WTC11 (cell line): Measurements from ENCODE around the gene ASL. TPM values are rescaled to one million over a fixed set of nuclear protein-coding genes. Genes with fewer than 3 reads are reported as not detected.

Experiments
- ATAC-seq: fragments of 200-7000 bp; cut with Tn5 transposase; 2 replicates; pipeline ENCODE4 v1.10.0; 2021; ENCODE audit warnings: mild to moderate bottlenecking, moderate library complexity
- CTCF ChIA-PET: fragments of 300-600 bp; sonication (Branson Sonifier 250); formaldehyde crosslinking; loops from one replicate; lab custom pipeline; 2021; ENCODE audit warnings: antibody characterized with exemption; lab: Charles Lee
- POLR2A ChIA-PET: fragments of 350-600 bp; sonication (Branson Sonifier 250); formaldehyde crosslinking; loops from one replicate; lab custom pipeline; 2021; ENCODE audit warnings: antibody characterized with exemption; lab: Charles Lee
- DNase-seq: peaks from one replicate; pipeline ENCODE4 v3.0.0; 2021; ENCODE audit warnings: low spot score
- H3K27ac Mint-ChIP-seq: 2 replicates; pipeline ENCODE4 v1.8.0; 2021; ENCODE audit warnings: mixed read lengths
- H3K27me3 Mint-ChIP-seq: 2 replicates; pipeline ENCODE4 v1.8.0; 2021; ENCODE audit warnings: low read depth, mild to moderate bottlenecking, moderate library complexity, mixed read lengths
- H3K36me3 Mint-ChIP-seq: 2 replicates; pipeline ENCODE4 v1.8.0; 2021; ENCODE audit warnings: mixed read lengths
- H3K4me1 Mint-ChIP-seq: 2 replicates; pipeline ENCODE4 v1.8.0; 2022; ENCODE audit warnings: mixed read lengths
- H3K4me3 Mint-ChIP-seq: 2 replicates; pipeline ENCODE4 v1.8.0; 2021; ENCODE audit warnings: mild to moderate bottlenecking, moderate library complexity, mixed read lengths
- H3K9me3 Mint-ChIP-seq: 2 replicates; pipeline ENCODE4 v1.8.0; 2021; ENCODE audit warnings: mixed read lengths
- AR ChIP-seq: fragments of 250-450 bp; sonication (Bioruptor Pico); IDR thresholded peaks from 2 replicates; pipeline ENCODE4 v1.9.0; 2021; ENCODE audit warnings: mild to moderate bottlenecking
- ARID4B ChIP-seq: sonication (generic); formaldehyde crosslinking; IDR thresholded peaks from 2 replicates; pipeline ENCODE4 v1.8.0; 2023; ENCODE audit warnings: missing genetic modification reagents, mild to moderate bottlenecking, borderline replicate concordance
- CREB1 ChIP-seq: sonication (generic); formaldehyde crosslinking; IDR thresholded peaks from 2 replicates; pipeline ENCODE4 v1.8.0; 2023; ENCODE audit warnings: mild to moderate bottlenecking, missing genetic modification reagents
- CREM ChIP-seq: sonication (generic); formaldehyde crosslinking; IDR thresholded peaks from 2 replicates; pipeline ENCODE4 v1.8.1; 2022; ENCODE audit warnings: mild to moderate bottlenecking, missing genetic modification reagents, moderate library complexity
- E2F5 ChIP-seq: sonication (generic); formaldehyde crosslinking; IDR thresholded peaks from 2 replicates; pipeline ENCODE4 v1.8.1; 2022; ENCODE audit warnings: mild to moderate bottlenecking, moderate library complexity, missing genetic modification reagents
- GABPB1 ChIP-seq: sonication (generic); formaldehyde crosslinking; IDR thresholded peaks from 2 replicates; pipeline ENCODE4 v1.8.1; 2023; ENCODE audit warnings: mild to moderate bottlenecking, missing genetic modification reagents
- MYBL2 ChIP-seq: sonication (generic); formaldehyde crosslinking; IDR thresholded peaks from 2 replicates; pipeline ENCODE4 v1.8.1; 2023; ENCODE audit warnings: mild to moderate bottlenecking, moderate library complexity, missing genetic modification reagents
- NFATC4 ChIP-seq: fragments of 250-450 bp; sonication (Bioruptor Pico); IDR thresholded peaks from 2 replicates; pipeline ENCODE4 v1.9.0; 2021; ENCODE audit warnings: mild to moderate bottlenecking
- TEAD1 ChIP-seq: sonication (generic); formaldehyde crosslinking; IDR thresholded peaks from 2 replicates; pipeline ENCODE4 v1.8.0; 2022; ENCODE audit warnings: mild to moderate bottlenecking, missing genetic modification reagents
- ZNF219 ChIP-seq: sonication (generic); formaldehyde crosslinking; IDR thresholded peaks from 2 replicates; pipeline ENCODE4 v1.8.0; 2023; ENCODE audit warnings: missing genetic modification reagents, mild to moderate bottlenecking, borderline replicate concordance
- ZNF232 ChIP-seq: sonication (generic); formaldehyde crosslinking; IDR thresholded peaks from 2 replicates; pipeline ENCODE4 v1.8.0; 2022; ENCODE audit warnings: mild to moderate bottlenecking, missing genetic modification reagents
- ZNF317 ChIP-seq: sonication (generic); formaldehyde crosslinking; IDR thresholded peaks from 2 replicates; pipeline ENCODE4 v1.8.1; 2023; ENCODE audit warnings: low read depth, mild to moderate bottlenecking, moderate library complexity, missing genetic modification reagents, borderline replicate concordance
- ZNF396 ChIP-seq: fragments of 250-450 bp; sonication (Bioruptor Pico); IDR thresholded peaks from 2 replicates; pipeline ENCODE4 v1.8.0; 2021; ENCODE audit warnings: mild to moderate bottlenecking, moderate library complexity, borderline replicate concordance
- total RNA-seq: library from RNA; stranded (reverse); gene quantifications from 3 replicates; pipeline ENCODE4 v1.2.3, GENCODE V29; 2021
- TF ChIP-seq, protein P1 (sequence below): sonication (generic); formaldehyde crosslinking; IDR thresholded peaks from 2 replicates; pipeline ENCODE4 v1.8.1; 2022; ENCODE audit warnings: mild to moderate bottlenecking, missing genetic modification reagents, moderate library complexity, borderline replicate concordance
- TF ChIP-seq, protein P2 (sequence below): sonication (generic); formaldehyde crosslinking; IDR thresholded peaks from 2 replicates; pipeline ENCODE4 v1.8.1; 2023; ENCODE audit warnings: mild to moderate bottlenecking, missing genetic modification reagents, moderate library complexity
- TF ChIP-seq, protein P3 (sequence below): sonication (generic); formaldehyde crosslinking; IDR thresholded peaks from 2 replicates; pipeline ENCODE4 v1.8.1; 2023; ENCODE audit warnings: mild to moderate bottlenecking, moderate library complexity, missing genetic modification reagents
- TF ChIP-seq, protein P4 (sequence below): fragments of 250-450 bp; sonication (Bioruptor Pico); IDR thresholded peaks from 2 replicates; pipeline ENCODE4 v1.8.0; 2021; ENCODE audit warnings: mild to moderate bottlenecking

ASL gene
- total RNA-seq, 1 experiment from 2014 or later, result 31.9 TPM

GRCh38 chr7:66118603-66119002 lies 43.0 kb downstream of the ASL start (continued):
- TF ChIP-seq AR (CRISPR knock-in tag), result no peak
- no peak for TF ChIP-seq ZNF396 (CRISPR knock-in tag)
- TF ChIP-seq, protein P1, sequence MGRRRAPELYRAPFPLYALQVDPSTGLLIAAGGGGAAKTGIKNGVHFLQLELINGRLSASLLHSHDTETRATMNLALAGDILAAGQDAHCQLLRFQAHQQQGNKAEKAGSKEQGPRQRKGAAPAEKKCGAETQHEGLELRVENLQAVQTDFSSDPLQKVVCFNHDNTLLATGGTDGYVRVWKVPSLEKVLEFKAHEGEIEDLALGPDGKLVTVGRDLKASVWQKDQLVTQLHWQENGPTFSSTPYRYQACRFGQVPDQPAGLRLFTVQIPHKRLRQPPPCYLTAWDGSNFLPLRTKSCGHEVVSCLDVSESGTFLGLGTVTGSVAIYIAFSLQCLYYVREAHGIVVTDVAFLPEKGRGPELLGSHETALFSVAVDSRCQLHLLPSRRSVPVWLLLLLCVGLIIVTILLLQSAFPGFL, result no peak
- TF ChIP-seq, protein P2, sequence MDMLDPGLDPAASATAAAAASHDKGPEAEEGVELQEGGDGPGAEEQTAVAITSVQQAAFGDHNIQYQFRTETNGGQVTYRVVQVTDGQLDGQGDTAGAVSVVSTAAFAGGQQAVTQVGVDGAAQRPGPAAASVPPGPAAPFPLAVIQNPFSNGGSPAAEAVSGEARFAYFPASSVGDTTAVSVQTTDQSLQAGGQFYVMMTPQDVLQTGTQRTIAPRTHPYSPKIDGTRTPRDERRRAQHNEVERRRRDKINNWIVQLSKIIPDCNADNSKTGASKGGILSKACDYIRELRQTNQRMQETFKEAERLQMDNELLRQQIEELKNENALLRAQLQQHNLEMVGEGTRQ (CRISPR knock-in tag), result no peak

DNA sequence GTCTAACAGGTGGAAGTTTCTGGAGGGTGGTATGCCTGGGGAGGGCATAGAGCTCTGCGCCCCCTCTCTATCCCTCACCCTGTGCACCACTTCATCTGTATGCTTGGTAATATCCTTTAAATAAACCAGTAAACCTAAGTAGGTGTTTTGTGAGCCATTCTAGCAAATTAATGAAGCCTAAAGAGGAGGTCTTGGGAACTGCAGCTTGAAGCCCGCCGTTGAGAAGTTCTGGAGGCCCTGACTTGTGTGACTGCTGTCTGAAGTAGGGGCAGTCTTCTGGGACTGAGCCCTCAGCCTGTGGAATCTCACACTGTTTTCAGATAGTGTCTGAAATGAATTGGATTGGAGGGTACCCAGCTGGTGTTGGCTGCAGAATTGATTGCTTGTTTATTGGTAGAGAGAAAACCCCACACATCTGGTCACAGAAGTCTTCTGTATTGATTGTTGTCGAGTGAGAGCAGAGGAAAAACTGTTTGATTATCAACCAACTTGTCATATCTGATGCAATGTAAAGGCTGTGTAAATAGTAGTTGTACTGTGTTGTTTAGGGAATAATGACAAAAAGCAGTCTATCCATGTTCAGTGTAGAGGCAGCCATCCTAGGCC lies 43.7 kb downstream of the ASL start:
- no peaks in the 10 kb centered on the region for H3K36me3 Mint-ChIP-seq
- DNase-seq, result no peak
- H3K27ac Mint-ChIP-seq, result peak overlapping the region; percentile 57; the same call in 1 of the 2 replicates
- H3K4me1 Mint-ChIP-seq, result peaks cover 17% of the 10 kb centered on the region
- ChIA-PET CTCF (no interaction called here), POLR2A (no interaction called here)
- no peak overlapping the region for H3K4me3 Mint-ChIP-seq
- no peaks in the 10 kb centered on the region for H3K9me3 Mint-ChIP-seq
- H3K27me3 Mint-ChIP-seq, result no peaks in the 10 kb centered on the region
- no peak for ATAC-seq
- peak; percentile 87 for TF ChIP-seq GABPB1
- TF ChIP-seq CREB1, result no peak
- TF ChIP-seq, all 79 proteins: peak for 1

DNA sequence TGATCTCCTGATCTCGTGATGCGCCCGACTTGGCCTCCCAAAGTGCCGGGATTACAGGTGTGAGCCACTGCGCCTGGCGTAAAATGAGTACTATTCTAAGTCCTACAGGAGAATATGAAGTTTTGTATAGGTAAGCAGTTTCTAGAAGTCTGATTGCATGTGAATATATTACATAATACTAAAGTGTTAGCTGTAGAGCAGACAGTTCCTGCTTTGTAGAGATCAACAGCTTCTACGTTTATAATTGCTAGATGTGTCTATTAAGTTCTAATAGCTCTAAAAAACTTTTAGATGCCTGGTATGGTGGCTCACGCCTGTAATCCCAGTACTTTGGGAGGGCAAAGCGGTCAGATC lies 47.5 kb downstream of the ASL start:
- ATAC-seq (no peak), DNase-seq (no peak)
- Mint-ChIP-seq H3K4me3 (no peak overlapping the region), H3K27me3 (no peaks in the 10 kb centered on the region), H3K27ac (no peak overlapping the region), H3K36me3 (no peaks in the 10 kb centered on the region), H3K9me3 (no peaks in the 10 kb centered on the region), H3K4me1 (peaks cover 12% of the 10 kb centered on the region)
- CTCF ChIA-PET, result interaction anchor here (1.1 kb wide), 1 partner anchor 291 kb away, joined by 5 read pairs; no protein-coding TSS in a partner anchor
- POLR2A ChIA-PET, result no interaction called here
- TF ChIP-seq ZNF219, result no peak
- TF ChIP-seq ZNF232, result no peak
- TF ChIP-seq, protein P3, sequence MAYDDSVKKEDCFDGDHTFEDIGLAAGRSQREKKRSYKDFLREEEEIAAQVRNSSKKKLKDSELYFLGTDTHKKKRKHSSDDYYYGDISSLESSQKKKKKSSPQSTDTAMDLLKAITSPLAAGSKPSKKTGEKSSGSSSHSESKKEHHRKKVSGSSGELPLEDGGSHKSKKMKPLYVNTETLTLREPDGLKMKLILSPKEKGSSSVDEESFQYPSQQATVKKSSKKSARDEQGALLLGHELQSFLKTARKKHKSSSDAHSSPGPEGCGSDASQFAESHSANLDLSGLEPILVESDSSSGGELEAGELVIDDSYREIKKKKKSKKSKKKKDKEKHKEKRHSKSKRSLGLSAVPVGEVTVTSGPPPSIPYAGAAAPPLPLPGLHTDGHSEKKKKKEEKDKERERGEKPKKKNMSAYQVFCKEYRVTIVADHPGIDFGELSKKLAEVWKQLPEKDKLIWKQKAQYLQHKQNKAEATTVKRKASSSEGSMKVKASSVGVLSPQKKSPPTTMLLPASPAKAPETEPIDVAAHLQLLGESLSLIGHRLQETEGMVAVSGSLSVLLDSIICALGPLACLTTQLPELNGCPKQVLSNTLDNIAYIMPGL (CRISPR knock-in tag), result no peak
- TF ChIP-seq MYBL2, result no peak
- TF ChIP-seq, protein P4, sequence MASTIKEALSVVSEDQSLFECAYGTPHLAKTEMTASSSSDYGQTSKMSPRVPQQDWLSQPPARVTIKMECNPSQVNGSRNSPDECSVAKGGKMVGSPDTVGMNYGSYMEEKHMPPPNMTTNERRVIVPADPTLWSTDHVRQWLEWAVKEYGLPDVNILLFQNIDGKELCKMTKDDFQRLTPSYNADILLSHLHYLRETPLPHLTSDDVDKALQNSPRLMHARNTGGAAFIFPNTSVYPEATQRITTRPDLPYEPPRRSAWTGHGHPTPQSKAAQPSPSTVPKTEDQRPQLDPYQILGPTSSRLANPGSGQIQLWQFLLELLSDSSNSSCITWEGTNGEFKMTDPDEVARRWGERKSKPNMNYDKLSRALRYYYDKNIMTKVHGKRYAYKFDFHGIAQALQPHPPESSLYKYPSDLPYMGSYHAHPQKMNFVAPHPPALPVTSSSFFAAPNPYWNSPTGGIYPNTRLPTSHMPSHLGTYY (CRISPR knock-in tag), result no peak
- TF ChIP-seq NFATC4, result no peak
- TF ChIP-seq GABPB1, result no peak
- TF ChIP-seq ARID4B (CRISPR knock-in tag), result no peak
- TF ChIP-seq E2F5 (CRISPR knock-in tag), result no peak
- TF ChIP-seq CREM (CRISPR knock-in tag), result no peak
- TF ChIP-seq ZNF317 (CRISPR knock-in tag), result no peak
- no peak for TF ChIP-seq TEAD1 (CRISPR knock-in tag)
